HEK293T (cell line): ENCODE results near the gene LTK.

ENCODE experiments used
- ARNT ChIP-seq: fragments of 450-650 bp; IDR thresholded peaks from 2 replicates; pipeline ENCODE4 v1.6.1; 2017; ENCODE audit warnings: mild to moderate bottlenecking
- FOXA1 ChIP-seq: fragments of 450-650 bp; IDR thresholded peaks from 2 replicates; pipeline ENCODE4 v1.6.1; 2016; ENCODE audit warnings: mild to moderate bottlenecking
- FOXK2 ChIP-seq: fragments of 450-650 bp; IDR thresholded peaks from 2 replicates; pipeline ENCODE4 v1.6.1; 2016; ENCODE audit warnings: mild to moderate bottlenecking

DNA sequence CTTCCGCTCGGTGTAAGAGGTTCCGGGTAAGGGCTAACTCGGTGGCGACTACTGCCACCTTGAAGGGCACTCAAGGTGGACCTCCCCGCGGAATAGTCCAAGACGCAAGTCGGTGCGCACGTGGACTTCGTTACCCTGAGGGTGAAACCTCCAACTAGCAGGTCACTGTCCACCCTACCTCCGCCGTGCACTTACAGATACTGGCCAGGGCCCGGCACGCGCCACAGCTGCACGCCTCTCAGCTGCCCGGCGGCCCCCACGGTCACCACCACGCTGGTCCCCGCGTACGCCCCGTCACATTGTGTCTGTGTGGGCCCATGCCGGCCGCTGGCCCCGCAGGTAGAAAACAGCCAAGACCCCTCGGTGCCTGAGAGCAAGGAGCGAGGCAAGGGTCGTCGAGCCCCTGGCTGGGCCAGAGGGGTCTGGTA is 1.1 kb downstream of the LTK start:
- TF ChIP-seq FOXK2 = no peak
- no peak for TF ChIP-seq FOXA1
- no peak for TF ChIP-seq ARNT
